Common myeloid progenitor, CD34-positive (primary cell): Measurements from ENCODE around the gene AKAP17A. TPM values are rescaled to one million over a fixed set of nuclear protein-coding genes. Genes with fewer than 3 reads are reported as not detected.

Source experiments
- CTCF ChIA-PET: fragments of 350-600 bp; sonication (Branson Sonifier 250); formaldehyde crosslinking; loops from one replicate; lab custom pipeline; 2021; ENCODE audit warnings: antibody characterized with exemption; lab: Charles Lee
- POLR2A ChIA-PET: fragments of 350-600 bp; sonication (Branson Sonifier 250); formaldehyde crosslinking; loops from one replicate; lab custom pipeline; 2021; ENCODE audit warnings: antibody characterized with exemption; lab: Charles Lee
- DNase-seq, 3 donors: peaks; one replicate each; pipeline versions ENCODE4 v3.0.0 to v3.0.0-alpha.2; 2013
- H3K27ac ChIP-seq, 2 experiments: 1 replicate in 1 of 2; 2 replicates in 1 of 2; pipeline ENCODE4 v1.7.0; 2013; ENCODE audit warnings: inconsistent platforms in 2 of 2, low read length in 2 of 2, mild to moderate bottlenecking in 2 of 2, low read depth in 1 of 2, moderate library complexity in 1 of 2; ENCODE audit not compliant: severe bottlenecking in 2 of 2, insufficient read depth in 1 of 2, poor library complexity in 1 of 2
- H3K27me3 ChIP-seq, 5 experiments: replicated peaks in 2 of 5; 1 replicate in 3 of 5; 2 replicates in 2 of 5; pipeline versions ENCODE4 v1.6.1 to v1.7.0; 2013; ENCODE audit warnings: low read length in 4 of 5, mild to moderate bottlenecking in 2 of 5, moderate library complexity in 2 of 5, inconsistent platforms in 1 of 5; ENCODE audit not compliant: insufficient read depth in 5 of 5, control insufficient read depth in 4 of 5
- H3K36me3 ChIP-seq, 4 experiments: 1 replicate in 2 of 4; 2 replicates in 2 of 4; pipeline versions ENCODE4 v1.6.1 to v1.7.0; 2013; ENCODE audit warnings: low read length in 3 of 4, control low read depth in 1 of 4, mild to moderate bottlenecking in 1 of 4; ENCODE audit not compliant: control insufficient read depth in 4 of 4, insufficient read depth in 4 of 4
- H3K4me1 ChIP-seq, 4 experiments: 1 replicate in 3 of 4; 2 replicates in 1 of 4; pipeline versions ENCODE4 v1.6.1 to v1.7.1; 2013; ENCODE audit warnings: low read length in 3 of 4, mild to moderate bottlenecking in 3 of 4, control low read depth in 1 of 4, inconsistent platforms in 1 of 4, moderate library complexity in 1 of 4; ENCODE audit not compliant: control insufficient read depth in 4 of 4, insufficient read depth in 4 of 4; ENCODE audit errors: control extremely low read depth in 1 of 4
- H3K4me3 ChIP-seq, 7 experiments: 1 replicate in 4 of 7; 2 replicates in 3 of 7; pipeline versions ENCODE4 v1.5.1 to v1.7.0; 2013; ENCODE audit warnings: mild to moderate bottlenecking in 7 of 7, low read length in 6 of 7, moderate library complexity in 6 of 7, inconsistent platforms in 2 of 7, low read depth in 2 of 7, control low read depth in 1 of 7; ENCODE audit not compliant: insufficient read depth in 4 of 7, control insufficient read depth in 1 of 7; ENCODE audit errors: extremely low read depth in 1 of 7
- H3K9me3 ChIP-seq, 5 experiments: 1 replicate in 4 of 5; 2 replicates in 1 of 5; pipeline versions ENCODE4 v1.6.1 to v1.7.1; 2013; ENCODE audit warnings: low read length in 4 of 5, mild to moderate bottlenecking in 2 of 5, inconsistent platforms in 1 of 5, low read depth in 1 of 5, moderate library complexity in 1 of 5; ENCODE audit not compliant: control insufficient read depth in 4 of 5, insufficient read depth in 2 of 5; ENCODE audit errors: control extremely low read depth in 1 of 5
- WGBS: methylation state at CpG from one replicate; pipeline ENCODE4 v1.1.5; 2013; ENCODE audit not compliant: insufficient coverage; 5-methylcytosine and 5-hydroxymethylcytosine counted together
- polyA plus RNA-seq: library from polyadenylated mRNA; unstranded; fragments of 120-200 nt; gene quantifications from one replicate; pipeline ENCODE4 v1.2.1, GENCODE V29; 2013

AKAP17A gene
- polyA plus RNA-seq: 71.1 TPM

GRCh38 chrX:1591102-1591862 lies at the start of gene AKAP17A:
TSS of gene AKAP17A (plus strand) at chrX:1591604. CDS start at chrX:1593463, 1,859 bp downstream.
- Histone ChIP-seq H3K4me1 (peaks cover 2 to 30% (median 22%) of the 10 kb centered on the region in 4 experiments), H3K9me3 (no peaks in the 10 kb centered on the region), H3K27me3 (no peaks in the 10 kb centered on the region), H3K4me3 (peak within 1 kb of the TSS; percentile 76 to 97 (median 86)), H3K27ac (peak within 1 kb of the TSS; percentile 95 to 97), H3K36me3 (peaks cover 8 to 34% (median 24%) of the 10 kb centered on the region in 4 experiments)
- WGBS: under 1% methylated on average over 36 of the region's 66 CpGs
- DNase-seq: peak; percentile 93 to 97 (median 96)
- POLR2A ChIA-PET: no interaction called here
- CTCF ChIA-PET: no interaction called here

- H3K4me1 ChIP-seq: peaks cover 0 to 20% (median 13%) of the 10 kb centered on the region in 4 experiments
- 97% methylated on average over 21 of the region's 22 CpGs for WGBS
- CTCF ChIA-PET: no interaction called here
- peaks cover 0 to 2% (median 0%) of the 10 kb centered on the region in 4 experiments for H3K36me3 ChIP-seq
- no peaks in the 10 kb centered on the region for H3K9me3 ChIP-seq
- POLR2A ChIA-PET: no interaction called here
- H3K27me3 ChIP-seq: no peaks in the 10 kb centered on the region
- H3K27ac ChIP-seq: no peak overlapping the region
- DNase-seq: no peak
- no peak overlapping the region for H3K4me3 ChIP-seq
Measured at GRCh38 chrX:1542994-1543725, 48.2 kb upstream of the AKAP17A start.

GRCh38 chrX:1545776-1546408 lies 45.5 kb upstream of the AKAP17A start:
- DNase-seq: no peak
- peaks cover 0 to 17% (median 13%) of the 10 kb centered on the region in 4 experiments for H3K4me1 ChIP-seq
- POLR2A ChIA-PET: no interaction called here
- CTCF ChIA-PET: no interaction called here
- H3K4me3 ChIP-seq: no peak overlapping the region
- no peaks in the 10 kb centered on the region for H3K27me3 ChIP-seq
- peaks cover 0 to 2% (median 0%) of the 10 kb centered on the region in 4 experiments for H3K36me3 ChIP-seq
- peaks cover 0 to 3% (median 0%) of the 10 kb centered on the region in 5 experiments for H3K9me3 ChIP-seq
- H3K27ac ChIP-seq: peak overlapping the region in 1 of 2 experiments; percentile 80
- 100% methylated on average over 1 of the region's 2 CpGs for WGBS

- H3K27ac ChIP-seq: peak overlapping the region; percentile 47 to 80
- H3K27me3 ChIP-seq: no peaks in the 10 kb centered on the region
- peak in 1 of 3 donors; percentile 33 for DNase-seq
- H3K36me3 ChIP-seq: peaks cover 0 to 2% (median 0%) of the 10 kb centered on the region in 4 experiments
- POLR2A ChIA-PET: no interaction called here
- H3K9me3 ChIP-seq: peaks cover 0 to 3% (median 0%) of the 10 kb centered on the region in 5 experiments
- H3K4me1 ChIP-seq: peaks cover 0 to 17% (median 13%) of the 10 kb centered on the region in 4 experiments
- CTCF ChIA-PET: no interaction called here
- WGBS: 31% methylated on average over 16 of the region's 18 CpGs
- peak overlapping the region in 1 of 7 experiments; percentile 11 for H3K4me3 ChIP-seq
Measured at GRCh38 chrX:1546691-1547251, 44.6 kb upstream of the AKAP17A start.

- POLR2A ChIA-PET: no interaction called here
- CTCF ChIA-PET: no interaction called here
- 94% methylated on average over 3 of the region's 3 CpGs for WGBS
- no peak overlapping the region for H3K27ac ChIP-seq
- peaks cover 0 to 13% (median 2%) of the 10 kb centered on the region in 5 experiments for H3K9me3 ChIP-seq
- no peak overlapping the region for H3K4me3 ChIP-seq
- H3K36me3 ChIP-seq: no peaks in the 10 kb centered on the region
- H3K27me3 ChIP-seq: no peaks in the 10 kb centered on the region
- no peak for DNase-seq
- peaks cover 0 to 18% (median 12%) of the 10 kb centered on the region in 4 experiments for H3K4me1 ChIP-seq
Measured at GRCh38 chrX:1551959-1552546, 39.4 kb upstream of the AKAP17A start.

GRCh38 chrX:1554469-1555210 lies 36.8 kb upstream of the AKAP17A start:
- H3K27ac ChIP-seq: peak overlapping the region; percentile 19 to 60
- no peaks in the 10 kb centered on the region for H3K36me3 ChIP-seq
- ChIA-PET CTCF (no interaction called here), POLR2A (no interaction called here)
- peak overlapping the region in 1 of 7 experiments; percentile 48 for H3K4me3 ChIP-seq
- H3K9me3 ChIP-seq: peaks cover 0 to 13% (median 2%) of the 10 kb centered on the region in 5 experiments
- peaks cover 0 to 11% (median 7%) of the 10 kb centered on the region in 4 experiments for H3K4me1 ChIP-seq
- WGBS: 63% methylated on average over 19 of the region's 19 CpGs
- DNase-seq: peak; percentile 24 to 84 (median 76)
- no peaks in the 10 kb centered on the region for H3K27me3 ChIP-seq
